Panc1 (cell line): Measurements from ENCODE around the gene SAMD4B. TPM values are rescaled to one million over a fixed set of nuclear protein-coding genes. Genes with fewer than 3 reads are reported as not detected.

Experiments used
- ATAC-seq: fragments of 200-7000 bp; cut with Tn5 transposase; 2 replicates; pipeline ENCODE4 v1.9.1; 2020; ENCODE audit warnings: mild to moderate bottlenecking, moderate library complexity
- BruUV-seq: library from RNA; stranded (reverse); fragments of 400-500 nt; replicated peaks from 2 replicates; lab custom pipeline; 2021; lab: Mats Ljungman, UMichigan
- CTCF ChIA-PET: fragments of 300-600 bp; sonication (Branson Sonifier 250); formaldehyde crosslinking; loops from one replicate; lab custom pipeline; 2022; ENCODE audit warnings: antibody characterized with exemption; lab: Charles Lee
- POLR2A ChIA-PET: fragments of 300-600 bp; sonication (Branson Sonifier 250); formaldehyde crosslinking; loops from one replicate; lab custom pipeline; 2022; ENCODE audit warnings: antibody characterized with exemption; lab: Charles Lee
- DNase-seq: peaks from one replicate; pipeline ENCODE4 v3.0.0-alpha.2; 2010; ENCODE audit warnings: low read depth, low spot score
- H3K27ac ChIP-seq: 2 replicates; pipeline ENCODE4 v1.5.1; 2011; ENCODE audit warnings: mild to moderate bottlenecking, low read length, inconsistent platforms
- H3K27me3 ChIP-seq: fragments of 200-500 bp; sonication (Bioruptor generic); 2 replicates; pipeline ENCODE4 v1.6.0; 2014; ENCODE audit warnings: low read length, inconsistent platforms; ENCODE audit not compliant: control insufficient read depth, insufficient read depth
- H3K36me3 ChIP-seq: fragments of 200-500 bp; sonication (Bioruptor generic); 2 replicates; pipeline ENCODE4 v1.5.1; 2014; ENCODE audit warnings: inconsistent platforms, mild to moderate bottlenecking, low read length, moderate library complexity; ENCODE audit not compliant: control insufficient read depth, insufficient read depth
- H3K4me1 ChIP-seq: 2 replicates; pipeline ENCODE4 v1.5.1; 2011; ENCODE audit warnings: inconsistent platforms, mild to moderate bottlenecking, low read length, moderate library complexity; ENCODE audit not compliant: control insufficient read depth, insufficient read depth
- H3K4me3 ChIP-seq, 2 experiments: 2 replicates each; pipeline ENCODE4 v1.5.1; 2011 to 2012; ENCODE audit warnings: low read depth in 2 of 2, low read length in 2 of 2, mild to moderate bottlenecking in 2 of 2, inconsistent platforms in 1 of 2, moderate library complexity in 1 of 2
- H3K9me3 ChIP-seq: fragments of 200-500 bp; sonication (Bioruptor generic); 2 replicates; pipeline ENCODE4 v1.5.1; 2014; ENCODE audit warnings: low read depth, mild to moderate bottlenecking, inconsistent platforms, low read length, moderate library complexity; ENCODE audit not compliant: control insufficient read depth, insufficient read depth
- POLR2AphosphoS5 ChIP-seq: IDR thresholded peaks from 2 replicates; pipeline ENCODE4 v1.6.1; 2012; ENCODE audit warnings: mild to moderate bottlenecking, low read depth, low read length, moderate library complexity
- SIN3A ChIP-seq: IDR thresholded peaks from 2 replicates; pipeline ENCODE4 v1.6.1; 2012; ENCODE audit warnings: low read depth, mild to moderate bottlenecking, low read length, moderate library complexity, borderline replicate concordance; ENCODE audit not compliant: insufficient read depth
- TCF7L2 ChIP-seq: IDR thresholded peaks from 2 replicates; pipeline ENCODE4 v1.6.1; 2011; ENCODE audit warnings: mild to moderate bottlenecking, low read depth, low read length, inconsistent platforms
- in situ Hi-C: cut with HindIII; loops from 2 replicates; pipeline ENCODE4 v1.10.0; 2016; ENCODE audit warnings: low sequenced_read_pairs, low pct_unique_long_range_greater_than_20kb
- intact Hi-C: fragments of 100-400 bp; cut with micrococcal nuclease; formaldehyde crosslinking; loops from one replicate; pipeline ENCODE4 v1.10.0; 2022; ENCODE audit not compliant: unreplicated experiment
- total RNA-seq: library from RNA; stranded (reverse); gene quantifications from one replicate; pipeline ENCODE4 v1.2.1, GENCODE V29; 2021; ENCODE audit not compliant: unreplicated experiment
- TF ChIP-seq, protein P1 (sequence below): fragments of 450-650 bp; IDR thresholded peaks from 2 replicates; pipeline ENCODE4 v1.5.1; 2017; ENCODE audit warnings: mild to moderate bottlenecking
- TF ChIP-seq, protein P2 (sequence below), 2 experiments: IDR thresholded peaks; 2 replicates each; pipeline ENCODE4 v1.6.1; 2011 to 2012; ENCODE audit warnings: low read depth in 2 of 2, control low read depth in 1 of 2, low read length in 1 of 2, mild to moderate bottlenecking in 1 of 2, moderate library complexity in 1 of 2; ENCODE audit not compliant: insufficient read depth in 1 of 2

SAMD4B gene
- total RNA-seq, 1 experiment from 2014 or later = 1,339 TPM

DNA sequence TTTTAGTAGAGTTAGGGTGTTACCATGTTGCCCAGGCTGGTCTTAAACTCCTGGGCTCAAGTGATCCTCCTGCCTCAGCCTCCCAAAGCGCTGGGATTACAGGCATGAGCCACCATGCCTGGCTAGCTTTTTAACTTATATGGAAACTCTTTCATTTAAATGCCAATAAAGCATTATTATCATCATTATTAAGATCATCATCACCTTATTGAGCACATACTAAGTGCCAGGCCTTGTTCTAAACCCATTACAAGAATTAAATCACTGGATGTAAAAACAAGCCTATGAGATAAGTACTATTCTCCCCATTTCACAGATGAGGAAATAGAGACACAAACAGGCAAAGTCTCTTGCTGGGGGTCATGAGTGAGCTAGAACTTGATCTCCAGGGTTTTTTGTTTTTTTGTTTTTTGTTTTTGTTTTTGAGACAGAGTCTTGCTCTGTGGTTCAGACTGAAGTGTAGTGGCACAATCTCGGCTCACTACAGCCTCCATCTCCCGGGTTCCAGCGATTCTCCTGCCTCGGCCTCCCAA is 7.7 kb upstream of the SAMD4B start:
- Histone ChIP-seq H3K9me3 (no peaks in the 10 kb centered on the region), H3K4me1 (peaks cover 4% of the 10 kb centered on the region; the same call in 1 of the 2 replicates), H3K36me3 (no peaks in the 10 kb centered on the region), H3K4me3 (no peak overlapping the region), H3K27me3 (no peaks in the 10 kb centered on the region), H3K27ac (no peak overlapping the region)
- intact Hi-C loops = loop anchor here (10.0 kb wide), 1 partner anchor 390 kb away; no protein-coding TSS in a partner anchor
- DNase-seq = no peak
- in situ Hi-C loops = no loop called here
- no peak for ATAC-seq
- POLR2A ChIA-PET = interaction anchor here (0.6 to 2.1 kb wide), 4 partner anchors 8 to 157 kb away, joined by 4 to 8 read pairs (median 6); partner anchors contain the start of gene SAMD4B
- CTCF ChIA-PET = interaction anchor here (0.6 to 1.7 kb wide), 8 partner anchors 8 to 793 kb away, joined by 3 to 9 read pairs (median 4); partner anchors contain the start of gene SAMD4B
- BruUV-seq = no TSS peak
- TF ChIP-seq SIN3A = no peak
- TF ChIP-seq TCF7L2 = no peak
- no peak for TF ChIP-seq POLR2AphosphoS5

DNA sequence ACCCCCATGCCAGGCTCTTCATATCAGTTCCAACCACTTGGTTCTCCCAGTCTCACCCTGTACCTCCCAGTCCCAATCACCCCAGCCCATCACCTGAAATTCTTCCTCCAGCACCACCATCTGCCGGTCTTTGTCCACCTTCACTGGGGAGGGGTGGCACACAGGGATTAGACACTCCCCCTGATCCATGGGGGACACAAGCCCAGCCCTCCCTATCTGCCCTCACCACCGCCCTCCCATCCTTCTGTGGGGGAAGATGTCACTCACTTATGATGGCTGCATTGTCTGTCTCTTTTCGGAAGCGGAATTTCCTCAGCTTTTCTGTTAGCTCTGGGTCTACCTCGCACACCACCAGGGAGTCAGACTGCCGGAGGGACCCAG is 7.1 kb upstream of the SAMD4B start:
- ATAC-seq = peak; percentile 6
- POLR2A ChIA-PET = interaction anchor here (0.6 to 1.0 kb wide), 3 partner anchors 19 to 101 kb away, joined by 4 to 7 read pairs (median 4); partner anchors contain the start of gene RPS16
- no peaks in the 10 kb centered on the region for H3K9me3 ChIP-seq

More for the DNA sequence above, 7.1 kb upstream of the SAMD4B start:
- H3K36me3 ChIP-seq = no peaks in the 10 kb centered on the region
- intact Hi-C loops (loop anchor here (10.0 kb wide), 1 partner anchor 390 kb away; no protein-coding TSS in a partner anchor), in situ Hi-C loops (no loop called here)
- no peak for DNase-seq
- no peak overlapping the region for H3K27ac ChIP-seq
- TF ChIP-seq, protein P1, sequence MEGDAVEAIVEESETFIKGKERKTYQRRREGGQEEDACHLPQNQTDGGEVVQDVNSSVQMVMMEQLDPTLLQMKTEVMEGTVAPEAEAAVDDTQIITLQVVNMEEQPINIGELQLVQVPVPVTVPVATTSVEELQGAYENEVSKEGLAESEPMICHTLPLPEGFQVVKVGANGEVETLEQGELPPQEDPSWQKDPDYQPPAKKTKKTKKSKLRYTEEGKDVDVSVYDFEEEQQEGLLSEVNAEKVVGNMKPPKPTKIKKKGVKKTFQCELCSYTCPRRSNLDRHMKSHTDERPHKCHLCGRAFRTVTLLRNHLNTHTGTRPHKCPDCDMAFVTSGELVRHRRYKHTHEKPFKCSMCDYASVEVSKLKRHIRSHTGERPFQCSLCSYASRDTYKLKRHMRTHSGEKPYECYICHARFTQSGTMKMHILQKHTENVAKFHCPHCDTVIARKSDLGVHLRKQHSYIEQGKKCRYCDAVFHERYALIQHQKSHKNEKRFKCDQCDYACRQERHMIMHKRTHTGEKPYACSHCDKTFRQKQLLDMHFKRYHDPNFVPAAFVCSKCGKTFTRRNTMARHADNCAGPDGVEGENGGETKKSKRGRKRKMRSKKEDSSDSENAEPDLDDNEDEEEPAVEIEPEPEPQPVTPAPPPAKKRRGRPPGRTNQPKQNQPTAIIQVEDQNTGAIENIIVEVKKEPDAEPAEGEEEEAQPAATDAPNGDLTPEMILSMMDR = no peak
- TF ChIP-seq POLR2AphosphoS5 (no peak), TCF7L2 (no peak), SIN3A (no peak)
- TF ChIP-seq, protein P2, sequence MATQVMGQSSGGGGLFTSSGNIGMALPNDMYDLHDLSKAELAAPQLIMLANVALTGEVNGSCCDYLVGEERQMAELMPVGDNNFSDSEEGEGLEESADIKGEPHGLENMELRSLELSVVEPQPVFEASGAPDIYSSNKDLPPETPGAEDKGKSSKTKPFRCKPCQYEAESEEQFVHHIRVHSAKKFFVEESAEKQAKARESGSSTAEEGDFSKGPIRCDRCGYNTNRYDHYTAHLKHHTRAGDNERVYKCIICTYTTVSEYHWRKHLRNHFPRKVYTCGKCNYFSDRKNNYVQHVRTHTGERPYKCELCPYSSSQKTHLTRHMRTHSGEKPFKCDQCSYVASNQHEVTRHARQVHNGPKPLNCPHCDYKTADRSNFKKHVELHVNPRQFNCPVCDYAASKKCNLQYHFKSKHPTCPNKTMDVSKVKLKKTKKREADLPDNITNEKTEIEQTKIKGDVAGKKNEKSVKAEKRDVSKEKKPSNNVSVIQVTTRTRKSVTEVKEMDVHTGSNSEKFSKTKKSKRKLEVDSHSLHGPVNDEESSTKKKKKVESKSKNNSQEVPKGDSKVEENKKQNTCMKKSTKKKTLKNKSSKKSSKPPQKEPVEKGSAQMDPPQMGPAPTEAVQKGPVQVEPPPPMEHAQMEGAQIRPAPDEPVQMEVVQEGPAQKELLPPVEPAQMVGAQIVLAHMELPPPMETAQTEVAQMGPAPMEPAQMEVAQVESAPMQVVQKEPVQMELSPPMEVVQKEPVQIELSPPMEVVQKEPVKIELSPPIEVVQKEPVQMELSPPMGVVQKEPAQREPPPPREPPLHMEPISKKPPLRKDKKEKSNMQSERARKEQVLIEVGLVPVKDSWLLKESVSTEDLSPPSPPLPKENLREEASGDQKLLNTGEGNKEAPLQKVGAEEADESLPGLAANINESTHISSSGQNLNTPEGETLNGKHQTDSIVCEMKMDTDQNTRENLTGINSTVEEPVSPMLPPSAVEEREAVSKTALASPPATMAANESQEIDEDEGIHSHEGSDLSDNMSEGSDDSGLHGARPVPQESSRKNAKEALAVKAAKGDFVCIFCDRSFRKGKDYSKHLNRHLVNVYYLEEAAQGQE (IDR thresholded peaks at IDR 0.05; ENCODE audit: insufficient read depth in 1 of 2, low read depth in 2 of 2, low read length in 1 of 2) = no peak
- H3K4me3 ChIP-seq = no peak overlapping the region
- CTCF ChIA-PET = interaction anchor here (0.6 to 1.7 kb wide), 4 partner anchors 12 to 129 kb away, joined by 4 to 7 read pairs (median 5); no protein-coding TSS in a partner anchor
- no peaks in the 10 kb centered on the region for H3K27me3 ChIP-seq
- no TSS peak for BruUV-seq
- peaks cover 4% of the 10 kb centered on the region; the same call in 1 of the 2 replicates for H3K4me1 ChIP-seq
